Measurements from ENCODE around the gene ELOVL1. TPM values are rescaled to one million over a fixed set of nuclear protein-coding genes. Genes with fewer than 3 reads are reported as not detected.

Gene ELOVL1
- total RNA-seq, 1 donor from 2014 or later, result 76.8 TPM

- peak; percentile 99 for DNase-seq
- Mint-ChIP-seq H3K9me3 (no peaks in the 10 kb centered on the region), H3K27me3 (no peaks in the 10 kb centered on the region), H3K27ac (peak within 1 kb of the TSS; percentile 95), H3K4me1 (peaks cover 40% of the 10 kb centered on the region), H3K36me3 (ENCODE audit: low read depth) (peaks cover 37% of the 10 kb centered on the region), H3K4me3 (peak within 1 kb of the TSS; percentile 99)
- intact Hi-C loops (cut with micrococcal nuclease), result loop anchor here (1.0 to 2.0 kb wide), 4 partner anchors 21 to 543 kb away; partner anchors contain the start of genes CDC20, CFAP57, EBNA1BP2 and ELOVL1
Observed at GRCh38 chr1:43389326-43390313, 21.8 kb upstream of the ELOVL1 start, which contains the start of the genes MED8 and SZT2. Gene MED8 (minus strand): TSS chr1:43389800. CDS start chr1:43389764, 36 bp downstream. Gene SZT2 (plus strand): TSS chr1:43389899. CDS start chr1:43389969, 70 bp downstream.

- Mint-ChIP-seq H3K9me3 (no peaks in the 10 kb centered on the region), H3K36me3 (ENCODE audit: low read depth) (peaks cover 46% of the 10 kb centered on the region), H3K27me3 (no peaks in the 10 kb centered on the region), H3K4me1 (peaks cover 40% of the 10 kb centered on the region), H3K27ac (peak overlapping the region; percentile 95), H3K4me3 (peak overlapping the region; percentile 99)
- DNase-seq, result peak; percentile 56
- intact Hi-C loops (cut with micrococcal nuclease), result loop anchor here (1.0 to 2.0 kb wide), 4 partner anchors 20 to 542 kb away; partner anchors contain the start of genes CDC20, CFAP57, EBNA1BP2 and ELOVL1
Observed at GRCh38 chr1:43388613-43389012, 20.8 kb upstream of the ELOVL1 start.

- Mint-ChIP-seq H3K4me1 (peaks cover 39% of the 10 kb centered on the region), H3K9me3 (no peaks in the 10 kb centered on the region), H3K27me3 (no peaks in the 10 kb centered on the region), H3K4me3 (peak overlapping the region; percentile 99), H3K36me3 (ENCODE audit: low read depth) (peaks cover 48% of the 10 kb centered on the region), H3K27ac (peak overlapping the region; percentile 95)
- DNase-seq, result no peak
- intact Hi-C loops (cut with micrococcal nuclease), result loop anchor here (2.0 kb wide), 1 partner anchor 29 kb away; the partner anchor contains the start of gene CDC20
Observed at GRCh38 chr1:43387976-43388599, 20.3 kb upstream of the ELOVL1 start.

- H3K36me3 Mint-ChIP-seq (ENCODE audit: low read depth), result peaks cover 50% of the 10 kb centered on the region
- peaks cover 35% of the 10 kb centered on the region for H3K4me1 Mint-ChIP-seq
- H3K9me3 Mint-ChIP-seq, result no peaks in the 10 kb centered on the region
- intact Hi-C loops (cut with micrococcal nuclease), result no loop called here
- no peak for DNase-seq
- no peaks in the 10 kb centered on the region for H3K27me3 Mint-ChIP-seq
- no peak overlapping the region for H3K4me3 Mint-ChIP-seq
- no peak overlapping the region for H3K27ac Mint-ChIP-seq
Observed at GRCh38 chr1:43386676-43387075, 18.9 kb upstream of the ELOVL1 start.

GRCh38 chr1:43383449-43383848 lies 15.6 kb upstream of the ELOVL1 start:
- Mint-ChIP-seq H3K9me3 (no peaks in the 10 kb centered on the region), H3K27ac (no peak overlapping the region), H3K27me3 (no peaks in the 10 kb centered on the region), H3K36me3 (ENCODE audit: low read depth) (peaks cover 62% of the 10 kb centered on the region), H3K4me3 (no peak overlapping the region), H3K4me1 (peaks cover 17% of the 10 kb centered on the region)
- no peak for DNase-seq
- intact Hi-C loops (cut with micrococcal nuclease), result no loop called here

DNA sequence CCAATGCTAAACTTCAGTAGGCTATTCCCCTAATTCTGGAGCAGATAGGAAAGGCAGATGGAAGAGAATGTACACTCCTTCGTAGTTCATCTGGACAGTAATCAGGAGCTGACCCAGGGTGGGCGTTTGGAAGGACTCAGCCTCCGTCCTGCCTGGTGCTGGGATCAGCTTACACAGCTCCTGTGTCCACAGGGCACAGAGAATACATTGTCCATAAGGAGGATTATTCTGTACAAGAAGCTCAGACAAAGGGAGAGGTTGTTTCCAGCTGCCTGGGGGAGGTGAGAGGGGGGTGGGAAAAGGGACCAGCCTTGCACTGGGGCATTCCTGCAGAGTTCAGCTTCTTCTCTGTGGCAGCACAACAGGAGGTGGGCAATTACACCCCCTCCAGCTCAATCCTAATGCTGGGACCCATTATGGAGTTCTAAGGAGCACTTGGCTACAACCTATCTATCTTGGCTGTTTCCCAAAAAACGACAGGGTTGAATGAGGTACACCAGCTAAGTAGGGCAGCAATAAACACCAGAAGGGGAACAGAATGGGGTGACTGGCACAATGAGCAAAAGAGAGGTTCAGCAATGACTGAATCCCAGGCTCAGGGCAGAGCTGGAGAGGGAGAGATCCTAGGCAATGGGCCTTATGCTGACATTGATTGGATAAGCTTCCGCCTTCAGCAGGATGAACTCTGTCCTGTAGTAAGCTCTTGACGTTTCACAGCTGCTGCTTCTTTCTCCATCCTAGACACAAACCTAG lies 14.4 kb upstream of the ELOVL1 start:
- Mint-ChIP-seq H3K36me3 (ENCODE audit: low read depth) (peaks cover 63% of the 10 kb centered on the region), H3K27me3 (no peaks in the 10 kb centered on the region), H3K4me1 (peaks cover 11% of the 10 kb centered on the region), H3K9me3 (no peaks in the 10 kb centered on the region), H3K4me3 (no peak overlapping the region), H3K27ac (no peak overlapping the region)
- DNase-seq, result no peak
- intact Hi-C loops (cut with micrococcal nuclease), result no loop called here

DNA sequence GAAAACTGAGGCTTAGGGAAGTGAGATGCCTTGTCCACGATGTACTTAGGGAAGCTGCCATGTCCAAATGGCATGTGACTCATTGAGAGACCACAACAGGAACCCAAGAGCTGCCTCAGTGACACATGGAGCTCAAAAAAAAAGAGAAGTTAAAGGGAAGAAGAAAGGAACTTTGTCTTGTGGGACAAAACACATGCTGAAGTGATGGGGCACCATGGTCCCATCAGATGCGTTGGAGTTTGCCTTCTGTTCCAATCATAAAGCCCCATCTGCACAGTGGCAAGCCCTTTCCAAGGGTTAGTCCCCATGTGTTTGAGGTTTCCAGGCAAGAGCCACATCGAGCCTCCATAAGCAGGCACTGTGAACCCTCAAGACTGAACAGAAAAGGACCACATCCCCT lies 13.8 kb upstream of the ELOVL1 start:
- DNase-seq, result no peak
- H3K4me1 Mint-ChIP-seq, result peaks cover 9% of the 10 kb centered on the region
- intact Hi-C loops (cut with micrococcal nuclease), result no loop called here
- H3K36me3 Mint-ChIP-seq (ENCODE audit: low read depth), result peaks cover 61% of the 10 kb centered on the region
- H3K27me3 Mint-ChIP-seq, result no peaks in the 10 kb centered on the region
- no peaks in the 10 kb centered on the region for H3K9me3 Mint-ChIP-seq
- no peak overlapping the region for H3K27ac Mint-ChIP-seq
- H3K4me3 Mint-ChIP-seq, result no peak overlapping the region

DNA sequence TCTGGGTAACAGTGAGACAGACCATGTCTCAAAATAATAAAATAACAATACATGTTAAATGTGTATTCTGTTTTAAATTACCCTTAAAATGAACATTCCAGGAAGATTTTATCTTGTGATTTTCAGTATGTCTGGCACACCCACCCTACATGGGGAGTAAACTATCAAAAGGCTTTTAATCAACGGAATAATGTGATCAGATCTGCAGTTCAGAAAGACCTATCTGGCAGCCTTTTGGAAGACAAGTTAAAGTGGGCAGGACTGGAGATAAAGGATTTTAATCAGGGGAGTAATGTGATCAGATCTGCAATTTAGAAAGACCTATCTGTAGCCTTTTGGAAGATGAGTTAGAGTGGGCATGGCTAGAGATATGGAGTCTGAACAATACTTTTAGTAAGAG lies 11.7 kb upstream of the ELOVL1 start:
- peaks cover 6% of the 10 kb centered on the region for H3K4me1 Mint-ChIP-seq
- intact Hi-C loops (cut with micrococcal nuclease), result no loop called here
- H3K36me3 Mint-ChIP-seq (ENCODE audit: low read depth), result peaks cover 50% of the 10 kb centered on the region

DNA sequence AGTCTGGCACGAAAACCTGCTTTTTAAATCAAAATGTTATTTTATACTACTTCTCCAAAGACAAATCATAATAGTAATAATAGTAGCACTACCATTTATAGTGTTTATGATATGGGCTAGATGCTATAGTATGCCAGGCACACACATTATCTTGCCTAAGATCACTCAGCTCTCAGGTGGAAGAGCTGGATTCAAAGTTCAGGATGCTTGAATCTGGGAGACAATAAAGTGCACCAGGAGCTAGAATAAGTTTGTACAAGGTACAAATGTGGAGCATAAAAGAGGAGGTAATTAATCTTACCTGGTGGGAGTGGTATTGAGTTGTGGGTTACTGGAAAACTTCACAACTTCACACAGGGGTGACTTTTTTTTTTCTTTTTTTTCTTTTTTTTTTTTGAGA lies 10.0 kb upstream of the ELOVL1 start:
- Mint-ChIP-seq H3K36me3 (ENCODE audit: low read depth) (peaks cover 36% of the 10 kb centered on the region), H3K27ac (no peak overlapping the region), H3K9me3 (no peaks in the 10 kb centered on the region), H3K4me3 (no peak overlapping the region), H3K4me1 (peaks cover 6% of the 10 kb centered on the region), H3K27me3 (no peaks in the 10 kb centered on the region)
- no peak for DNase-seq
- intact Hi-C loops (cut with micrococcal nuclease), result no loop called here

More for the DNA sequence above, 11.7 kb upstream of the ELOVL1 start:
- Mint-ChIP-seq H3K27ac (no peak overlapping the region), H3K4me3 (no peak overlapping the region), H3K27me3 (no peaks in the 10 kb centered on the region), H3K9me3 (no peaks in the 10 kb centered on the region)
- DNase-seq, result no peak

DNA sequence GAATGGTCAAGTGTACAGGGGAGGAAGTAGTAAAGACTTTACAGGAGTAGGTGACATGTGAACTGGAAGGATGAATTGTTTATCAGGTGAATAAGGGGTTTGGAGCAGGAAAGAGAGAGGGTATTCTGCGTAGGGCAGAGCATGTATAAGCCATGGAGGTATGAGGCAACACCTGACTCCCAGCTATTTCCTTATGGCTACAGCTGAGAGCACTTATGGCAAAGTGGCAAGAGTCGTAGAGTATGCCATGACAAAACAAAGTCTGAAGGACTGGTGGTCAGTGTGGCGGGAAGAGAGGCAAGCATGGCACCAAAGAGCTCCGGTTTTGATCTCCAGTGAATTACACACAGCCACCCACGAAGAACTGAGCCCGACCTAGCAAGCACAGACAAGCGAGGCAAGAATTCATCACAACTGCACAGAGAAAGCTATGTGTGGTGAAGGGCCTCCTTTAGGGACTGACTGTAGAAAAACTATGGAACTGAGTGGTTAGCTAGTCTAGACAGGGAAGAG lies 9.0 kb upstream of the ELOVL1 start:
- Mint-ChIP-seq H3K4me1 (peaks cover 4% of the 10 kb centered on the region), H3K36me3 (ENCODE audit: low read depth) (peaks cover 31% of the 10 kb centered on the region), H3K9me3 (no peaks in the 10 kb centered on the region), H3K4me3 (no peak overlapping the region), H3K27ac (no peak overlapping the region), H3K27me3 (no peaks in the 10 kb centered on the region)
- DNase-seq, result no peak
- intact Hi-C loops (cut with micrococcal nuclease), result no loop called here

GRCh38 chr1:43373066-43373940 lies 5.5 kb upstream of the ELOVL1 start:
- intact Hi-C loops (cut with micrococcal nuclease), result no loop called here
- Mint-ChIP-seq H3K4me3 (no peak overlapping the region), H3K27me3 (no peaks in the 10 kb centered on the region), H3K9me3 (no peaks in the 10 kb centered on the region), H3K4me1 (peaks cover 9% of the 10 kb centered on the region), H3K36me3 (ENCODE audit: low read depth) (peaks cover 20% of the 10 kb centered on the region), H3K27ac (no peak overlapping the region)
- DNase-seq, result no peak

DNA sequence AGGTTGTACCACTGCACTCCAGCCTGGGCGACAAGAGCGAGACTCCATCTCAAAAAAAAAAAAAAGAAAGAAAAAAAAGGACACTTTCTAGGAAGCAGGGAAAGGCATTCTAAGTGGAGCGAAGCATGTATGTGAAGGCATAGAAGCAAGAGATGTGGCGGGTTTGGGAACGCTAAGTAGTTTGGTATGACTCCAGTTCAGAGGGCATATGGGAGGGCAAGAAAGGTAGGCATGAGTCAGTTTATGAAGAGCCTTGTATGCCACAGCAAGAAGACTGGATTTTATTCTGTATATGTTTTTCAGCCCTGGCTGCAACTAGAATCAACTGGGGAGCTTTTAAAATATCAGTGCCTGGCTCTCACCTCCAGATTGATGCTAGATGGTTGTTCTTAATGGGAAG lies 4.4 kb upstream of the ELOVL1 start:
- no peak for DNase-seq
- intact Hi-C loops (cut with micrococcal nuclease), result no loop called here
- no peaks in the 10 kb centered on the region for H3K27me3 Mint-ChIP-seq

More for the DNA sequence above, 4.4 kb upstream of the ELOVL1 start:
- Mint-ChIP-seq H3K4me1 (peaks cover 11% of the 10 kb centered on the region), H3K36me3 (ENCODE audit: low read depth) (peaks cover 18% of the 10 kb centered on the region), H3K27ac (no peak overlapping the region), H3K9me3 (no peaks in the 10 kb centered on the region), H3K4me3 (no peak overlapping the region)

Measured in activated CD4-positive, alpha-beta T cell treated with anti-CD3 and anti-CD28 coated beads, Interleukin-2, amount 10 ng/mL, durations not matched to agents 24 days and 14 days (primary cell).